Measurements from ENCODE around the gene BEST2. TPM values are rescaled to one million over a fixed set of nuclear protein-coding genes. Genes with fewer than 3 reads are reported as not detected.

Gene BEST2
- total and polyA plus RNA-seq, 2 donors from 2014 or later, result not detected

- Histone ChIP-seq H3K9ac (ENCODE audit: low read length in 3 of 3) (no peak overlapping the region), H3K4me1 (ENCODE audit: control insufficient read depth in 2 of 3, insufficient read depth in 2 of 3, low read depth in 1 of 3, low read length in 3 of 3) (no peaks in the 10 kb centered on the region), H3K27me3 (ENCODE audit: control insufficient read depth, insufficient read depth, low read length) (no peaks in the 10 kb centered on the region), H3K4me3 (ENCODE audit: low read length in 3 of 3) (no peak overlapping the region), H3K9me3 (ENCODE audit: control insufficient read depth in 2 of 3, insufficient read depth in 1 of 3, low read length in 3 of 3) (no peaks in the 10 kb centered on the region), H3K27ac (ENCODE audit: low read depth in 2 of 2, low read length in 2 of 2) (no peak overlapping the region), H3K36me3 (ENCODE audit: control insufficient read depth in 2 of 3, insufficient read depth in 3 of 3, low read length in 3 of 3) (peaks cover 0 to 22% (median 5%) of the 10 kb centered on the region in 3 donors)
- DNase-seq (peak in 1 of 5 donors; percentile 66), FAIRE-seq (no peak)
- no peak for TF ChIP-seq CTCF (IDR thresholded peaks at IDR 0.05; ENCODE audit: borderline replicate concordance, extremely low read depth, insufficient read depth)
- intact Hi-C loops (cut with DNase I), result loop anchor here (5.0 kb wide), 1 partner anchor 79 kb away; no protein-coding TSS in a partner anchor
These were observed 11.5 kb downstream of the BEST2 start for GRCh38 chr19:12763100-12763499.

GRCh38 chr19:12764698-12765097 lies 13.1 kb downstream of the BEST2 start:
- no peaks in the 10 kb centered on the region for H3K9me3 ChIP-seq (ENCODE audit: control insufficient read depth in 2 of 3, insufficient read depth in 1 of 3, low read length in 3 of 3)
- H3K27me3 ChIP-seq (ENCODE audit: control insufficient read depth, insufficient read depth, low read length), result no peaks in the 10 kb centered on the region
- intact Hi-C loops (cut with DNase I), result loop anchor here (5.0 kb wide), 1 partner anchor 78 kb away; no protein-coding TSS in a partner anchor
- FAIRE-seq, result no peak
- no peak for TF ChIP-seq CTCF (IDR thresholded peaks at IDR 0.05; ENCODE audit: borderline replicate concordance, extremely low read depth, insufficient read depth)
- H3K4me1 ChIP-seq (ENCODE audit: control insufficient read depth in 2 of 3, insufficient read depth in 2 of 3, low read depth in 1 of 3, low read length in 3 of 3), result no peaks in the 10 kb centered on the region
- H3K27ac ChIP-seq (ENCODE audit: low read depth in 2 of 2, low read length in 2 of 2), result no peak overlapping the region
- peak in 1 of 5 donors; percentile 59 for DNase-seq
- H3K36me3 ChIP-seq (ENCODE audit: control insufficient read depth in 2 of 3, insufficient read depth in 3 of 3, low read length in 3 of 3), result peaks cover 0 to 26% (median 5%) of the 10 kb centered on the region in 3 donors
- H3K9ac ChIP-seq (ENCODE audit: low read length in 3 of 3), result no peak overlapping the region
- H3K4me3 ChIP-seq (ENCODE audit: low read length in 3 of 3), result no peak overlapping the region

GRCh38 chr19:12766051-12766521 lies 14.5 kb downstream of the BEST2 start:
- Histone ChIP-seq H3K4me3 (ENCODE audit: low read length in 3 of 3) (peak overlapping the region in 1 of 3 donors; percentile 45), H3K36me3 (ENCODE audit: control insufficient read depth in 2 of 3, insufficient read depth in 3 of 3, low read length in 3 of 3) (peaks cover 0 to 29% (median 5%) of the 10 kb centered on the region in 3 donors), H3K9ac (ENCODE audit: low read length in 3 of 3) (no peak overlapping the region), H3K27ac (ENCODE audit: low read depth in 2 of 2, low read length in 2 of 2) (no peak overlapping the region), H3K4me1 (ENCODE audit: control insufficient read depth in 2 of 3, insufficient read depth in 2 of 3, low read depth in 1 of 3, low read length in 3 of 3) (no peaks in the 10 kb centered on the region), H3K9me3 (ENCODE audit: control insufficient read depth in 2 of 3, insufficient read depth in 1 of 3, low read length in 3 of 3) (no peaks in the 10 kb centered on the region), H3K27me3 (ENCODE audit: control insufficient read depth, insufficient read depth, low read length) (no peaks in the 10 kb centered on the region)
- peak; percentile 88 to 96 (median 91) for DNase-seq
- FAIRE-seq, result no peak
- intact Hi-C loops (cut with DNase I), result no loop called here
- peak; percentile 93 for TF ChIP-seq CTCF (IDR thresholded peaks at IDR 0.05; ENCODE audit: borderline replicate concordance, extremely low read depth, insufficient read depth)

GRCh38 chr19:12767150-12767549 lies 15.6 kb downstream of the BEST2 start:
- peak in 1 of 5 donors; percentile 60 for DNase-seq
- intact Hi-C loops (cut with DNase I), result no loop called here
- Histone ChIP-seq H3K9me3 (ENCODE audit: control insufficient read depth in 2 of 3, insufficient read depth in 1 of 3, low read length in 3 of 3) (no peaks in the 10 kb centered on the region), H3K4me3 (ENCODE audit: low read length in 3 of 3) (no peak overlapping the region), H3K9ac (ENCODE audit: low read length in 3 of 3) (no peak overlapping the region), H3K27me3 (ENCODE audit: control insufficient read depth, insufficient read depth, low read length) (no peaks in the 10 kb centered on the region), H3K4me1 (ENCODE audit: control insufficient read depth in 2 of 3, insufficient read depth in 2 of 3, low read depth in 1 of 3, low read length in 3 of 3) (no peaks in the 10 kb centered on the region), H3K36me3 (ENCODE audit: control insufficient read depth in 2 of 3, insufficient read depth in 3 of 3, low read length in 3 of 3) (peaks cover 0 to 29% (median 5%) of the 10 kb centered on the region in 3 donors), H3K27ac (ENCODE audit: low read depth in 2 of 2, low read length in 2 of 2) (no peak overlapping the region)
- no peak for TF ChIP-seq CTCF (IDR thresholded peaks at IDR 0.05; ENCODE audit: borderline replicate concordance, extremely low read depth, insufficient read depth)
- FAIRE-seq, result no peak

All from kidney (tissue), 14 donors.